Omental fat pad (tissue), 4 donors: ENCODE measurements around the gene NOL4L. TPM values are rescaled to one million over a fixed set of nuclear protein-coding genes. Genes with fewer than 3 reads are reported as not detected.

Source experiments
- ATAC-seq: fragments of 150-250 bp; one replicate; pipeline ENCODE4 v1.9.1; 2016; ENCODE audit warnings: mild to moderate bottlenecking, moderate library complexity; ENCODE audit not compliant: low FRiP score
- DNase-seq: peaks from one replicate; pipeline ENCODE4 v3.0.0-alpha.2; 2019; ENCODE audit warnings: low spot score
- CTCF ChIP-seq, 3 donors: fragments of 450-650 bp; IDR thresholded peaks; one replicate each; pipeline ENCODE4 v1.5.1; 2016 to 2017; ENCODE audit warnings: antibody characterized with exemption in 3 of 3, mild to moderate bottlenecking in 3 of 3, moderate library complexity in 2 of 3
- total RNA-seq, 4 donors: library from RNA; depleted of rRNA; stranded (reverse); fragments of >200 nt; gene quantifications; one replicate each; pipeline ENCODE4 v1.1.0, GENCODE V29; 2016

Gene NOL4L
- total RNA-seq, 4 donors from 2014 or later = 6.8 to 15.3 (median 13.6) TPM

DNA sequence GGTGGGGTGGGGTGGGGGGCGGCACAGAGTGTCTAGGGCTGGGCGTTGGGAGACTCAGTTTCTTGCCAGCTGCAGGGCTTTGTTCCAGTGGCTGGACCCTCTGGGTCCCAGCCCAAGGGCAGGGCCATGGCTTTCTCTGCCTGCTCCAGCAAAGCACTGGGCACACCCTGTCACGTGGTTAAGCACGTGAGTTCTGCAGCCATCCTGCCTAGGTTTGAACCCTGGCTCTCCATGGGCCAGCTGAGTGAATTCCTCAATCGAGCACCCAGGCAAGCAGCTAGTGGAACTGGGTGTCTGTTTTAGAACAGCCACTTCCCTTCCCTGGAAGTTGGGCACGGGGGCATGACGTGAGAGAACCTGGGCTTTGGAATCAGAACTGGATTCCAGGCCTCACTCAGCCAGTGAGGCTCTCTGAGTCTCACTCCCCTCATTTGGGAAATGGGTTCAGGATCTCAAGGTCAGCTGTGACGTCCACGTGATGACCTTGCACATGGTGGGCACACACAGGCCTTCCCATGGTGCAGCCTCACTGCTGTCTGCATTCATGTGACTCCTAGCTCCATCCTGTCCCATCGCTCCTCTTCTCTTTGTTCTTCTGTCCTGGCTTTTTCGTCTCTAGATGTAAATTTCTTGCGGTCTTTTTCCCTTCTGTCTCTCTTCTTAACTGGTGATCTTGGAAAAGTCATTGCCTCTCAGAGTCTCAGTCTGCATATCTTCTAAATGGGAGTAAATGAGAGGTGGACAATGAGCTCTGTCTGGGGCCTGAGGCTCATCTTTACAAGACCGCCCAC, 45.9 kb downstream of the NOL4L start:
- no peak for TF ChIP-seq CTCF (IDR thresholded peaks at IDR 0.05)
- DNase-seq = no peak
- no peak for ATAC-seq

GRCh38 chr20:32538526-32538939, 46.6 kb downstream of the NOL4L start:
- peak; percentile 35 for ATAC-seq
- DNase-seq = no peak
- TF ChIP-seq CTCF (IDR thresholded peaks at IDR 0.05) = no peak

- no peak for DNase-seq
- no peak for TF ChIP-seq CTCF (IDR thresholded peaks at IDR 0.05)
- ATAC-seq = no peak
These were observed 47.2 kb downstream of the NOL4L start for GRCh38 chr20:32537657-32538525.

DNA sequence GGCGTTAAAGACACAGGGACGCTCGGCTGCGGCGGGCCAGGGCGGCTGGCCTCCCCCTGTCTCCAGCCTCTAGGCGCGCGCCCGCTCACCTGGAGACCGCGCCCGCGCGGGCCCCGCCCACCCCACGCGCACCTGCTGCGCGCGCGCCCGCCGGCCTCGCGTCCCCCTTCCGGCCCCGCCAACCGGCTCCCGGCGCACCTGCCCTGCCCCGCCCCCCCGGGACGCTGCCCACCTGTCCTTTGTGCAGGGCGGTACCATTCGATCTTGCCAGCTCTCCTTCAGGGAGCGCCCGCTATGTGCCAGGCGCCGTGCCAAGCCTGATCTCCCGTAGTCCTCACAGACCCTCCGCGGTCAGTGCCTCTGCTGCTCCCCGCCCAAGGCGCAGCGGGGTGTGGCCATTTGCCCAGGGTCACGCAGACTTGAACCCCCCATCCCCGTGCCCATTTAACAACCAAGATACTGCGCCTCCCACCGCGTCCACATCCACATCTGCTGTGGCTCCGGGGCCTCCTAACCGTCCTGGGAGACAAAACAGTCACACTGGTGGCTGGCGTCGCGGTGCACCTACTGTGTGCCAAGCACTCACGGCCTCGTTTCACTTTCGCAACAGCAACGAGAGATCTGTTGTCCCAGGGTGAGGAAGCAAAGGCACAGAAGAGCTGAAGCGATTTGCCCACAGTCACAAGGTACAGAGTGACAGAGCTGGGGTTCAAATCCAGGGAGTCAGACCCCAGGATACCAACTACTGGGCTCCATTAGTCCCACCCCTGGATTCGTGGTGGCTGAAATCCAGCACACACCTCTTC, 48.1 kb downstream of the NOL4L start:
- ATAC-seq = peak; percentile 10
- DNase-seq = no peak
- no peak for TF ChIP-seq CTCF (IDR thresholded peaks at IDR 0.05)

DNA sequence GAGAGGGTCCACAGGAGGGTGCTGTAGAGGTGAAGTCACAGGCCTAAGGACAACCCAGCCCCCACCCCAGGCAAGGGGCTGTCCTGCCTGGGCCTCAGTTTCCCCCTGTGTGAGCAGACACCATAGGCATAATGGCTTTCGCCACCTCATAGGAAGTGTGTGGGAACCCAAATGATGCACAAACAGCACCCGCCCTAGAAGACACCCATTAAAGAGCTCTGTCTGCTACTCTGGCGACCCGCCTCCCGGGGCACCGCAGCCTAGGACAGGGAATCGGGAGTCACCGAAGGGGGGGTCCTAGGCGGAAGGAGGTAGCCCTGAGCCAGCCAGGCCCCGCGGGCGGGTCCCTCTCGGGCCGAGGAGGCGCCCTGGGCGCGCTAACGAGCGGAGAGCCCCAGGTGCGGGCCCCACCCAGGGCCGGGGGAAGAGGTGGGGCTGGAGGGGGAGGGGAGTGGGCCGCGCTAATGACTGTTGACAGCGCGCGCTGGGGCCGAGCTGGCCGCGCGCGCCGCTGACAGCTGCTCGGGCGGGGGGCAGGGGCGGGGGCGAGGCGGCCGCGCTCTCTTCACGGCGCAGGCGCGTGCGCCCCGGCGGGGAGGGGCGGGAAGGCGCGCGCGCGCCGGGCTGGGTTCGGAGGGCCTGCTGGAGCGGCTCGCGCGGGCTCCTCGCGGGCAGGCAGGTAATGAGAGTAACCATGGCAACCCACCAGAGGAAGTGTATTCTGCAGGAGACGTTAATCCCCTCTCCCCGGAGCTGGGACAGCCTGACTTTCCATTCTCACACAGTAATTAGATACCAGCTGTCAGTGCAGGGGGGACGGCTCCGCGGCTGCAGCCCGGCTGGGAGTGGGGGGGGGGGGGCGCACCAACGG, 48.9 kb downstream of the NOL4L start:
- DNase-seq = no peak
- peak; percentile 15 for ATAC-seq
- no peak for TF ChIP-seq CTCF (IDR thresholded peaks at IDR 0.05)
